A673 (cell line): ENCODE results near the gene KIF1A. TPM values are rescaled to one million over a fixed set of nuclear protein-coding genes. Genes with fewer than 3 reads are reported as not detected.

ENCODE experiments used
- BruUV-seq: library from RNA; stranded (reverse); fragments of 400-500 nt; replicated peaks from 2 replicates; lab custom pipeline; 2021; lab: Mats Ljungman, UMichigan
- CTCF ChIA-PET: fragments of 300-600 bp; sonication (Branson Sonifier 250); formaldehyde crosslinking; loops from one replicate; lab custom pipeline; 2022; ENCODE audit warnings: antibody characterized with exemption; lab: Charles Lee
- POLR2A ChIA-PET: fragments of 300-600 bp; sonication (Branson Sonifier 250); formaldehyde crosslinking; loops from one replicate; lab custom pipeline; 2022; ENCODE audit warnings: antibody characterized with exemption; ENCODE audit not compliant: low non-redundant PET; lab: Charles Lee
- DNase-seq: peaks from one replicate; pipeline ENCODE4 v3.0.0-alpha.2; 2015; ENCODE audit warnings: low spot score
- H3K27ac ChIP-seq: fragments of 200-600 bp; sonication (generic); 2 replicates; pipeline ENCODE4 v1.5.1; 2016; ENCODE audit warnings: mixed run types, low read depth, mild to moderate bottlenecking, mixed read lengths, antibody characterized with exemption, low read length; ENCODE audit not compliant: poor library complexity, severe bottlenecking
- H3K27me3 ChIP-seq: fragments of 200-600 bp; sonication (generic); replicated peaks from 2 replicates; pipeline ENCODE4 v1.6.1; 2017; ENCODE audit warnings: mixed run types, low read depth, mild to moderate bottlenecking, mixed read lengths, antibody characterized with exemption, low read length; ENCODE audit not compliant: insufficient read depth, poor library complexity
- H3K36me3 ChIP-seq: fragments of 200-600 bp; sonication (generic); 2 replicates; pipeline ENCODE4 v1.6.1; 2016; ENCODE audit warnings: mixed run types, mild to moderate bottlenecking, mixed read lengths, antibody characterized with exemption, low read length; ENCODE audit not compliant: insufficient read depth, poor library complexity, severe bottlenecking
- H3K4me1 ChIP-seq: fragments of 200-600 bp; sonication (generic); 2 replicates; pipeline ENCODE4 v1.6.1; 2017; ENCODE audit warnings: mixed run types, mild to moderate bottlenecking, mixed read lengths, antibody characterized with exemption, low read length; ENCODE audit not compliant: insufficient read depth, poor library complexity, severe bottlenecking
- H3K4me3 ChIP-seq: fragments of 200-600 bp; sonication (generic); 2 replicates; pipeline ENCODE4 v1.5.1; 2016; ENCODE audit warnings: low read depth, mixed run types, mild to moderate bottlenecking, mixed read lengths, low read length; ENCODE audit not compliant: poor library complexity, severe bottlenecking
- H3K9me3 ChIP-seq: fragments of 200-600 bp; sonication (generic); 2 replicates; pipeline ENCODE4 v1.6.1; 2016; ENCODE audit warnings: mixed run types, low read depth, mild to moderate bottlenecking, mixed read lengths, antibody characterized with exemption, low read length; ENCODE audit not compliant: poor library complexity, severe bottlenecking
- EZH2 ChIP-seq: fragments of 200-600 bp; sonication (generic); IDR thresholded peaks from 2 replicates; pipeline ENCODE4 v1.6.1; 2017; ENCODE audit warnings: borderline replicate concordance, low read depth, mild to moderate bottlenecking, mixed read lengths, antibody characterized with exemption, low read length; ENCODE audit not compliant: poor library complexity, severe bottlenecking
- intact Hi-C: fragments of 100-400 bp; cut with micrococcal nuclease; formaldehyde crosslinking; loops from one replicate; pipeline ENCODE4 v1.10.0; 2022; ENCODE audit not compliant: unreplicated experiment
- total RNA-seq: library from RNA; stranded (reverse); gene quantifications from 2 replicates; pipeline ENCODE4 v1.2.3, GENCODE V29; 2021
- TF ChIP-seq, protein P1 (sequence below): fragments of 300-800, 200-600 bp; sonication (generic); conservative IDR thresholded peaks from 2 replicates; pipeline ENCODE4 v1.5.1; 2017; ENCODE audit warnings: low read depth, mild to moderate bottlenecking, antibody characterized with exemption, low read length, moderate library complexity, mixed read lengths

The KIF1A gene
- total RNA-seq, 1 experiment from 2014 or later, result 330 TPM

DNA sequence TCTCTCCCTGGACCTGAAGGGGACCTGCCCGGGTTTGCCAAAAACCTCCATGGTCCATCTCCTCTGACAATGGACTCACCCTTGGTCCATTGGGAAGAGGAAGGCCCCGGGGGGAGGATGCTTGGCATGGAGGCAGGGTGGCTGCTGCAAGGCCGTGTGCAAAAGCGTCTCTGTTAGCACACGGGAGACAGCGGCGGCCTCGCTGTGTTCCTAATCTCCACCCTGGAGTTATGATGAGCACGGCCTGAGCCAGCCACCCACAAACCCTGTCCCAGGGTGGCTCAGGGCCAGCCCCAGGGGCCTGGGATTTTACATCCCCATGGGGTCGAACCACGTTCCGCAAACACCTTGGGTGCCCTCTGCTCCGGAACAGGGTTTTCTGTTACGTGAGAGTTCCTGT, 92.6 kb downstream of the KIF1A start:
- DNase-seq, result no peak
- H3K4me3 ChIP-seq, result no peak overlapping the region
- no peak overlapping the region for H3K27ac ChIP-seq
- peaks cover 29% of the 10 kb centered on the region for H3K36me3 ChIP-seq
- H3K9me3 ChIP-seq, result no peaks in the 10 kb centered on the region
- POLR2A ChIA-PET, result no interaction called here
- H3K27me3 ChIP-seq, result no peaks in the 10 kb centered on the region
- CTCF ChIA-PET, result no interaction called here
- H3K4me1 ChIP-seq, result no peaks in the 10 kb centered on the region
- no peak for TF ChIP-seq EZH2
- TF ChIP-seq, protein P1, sequence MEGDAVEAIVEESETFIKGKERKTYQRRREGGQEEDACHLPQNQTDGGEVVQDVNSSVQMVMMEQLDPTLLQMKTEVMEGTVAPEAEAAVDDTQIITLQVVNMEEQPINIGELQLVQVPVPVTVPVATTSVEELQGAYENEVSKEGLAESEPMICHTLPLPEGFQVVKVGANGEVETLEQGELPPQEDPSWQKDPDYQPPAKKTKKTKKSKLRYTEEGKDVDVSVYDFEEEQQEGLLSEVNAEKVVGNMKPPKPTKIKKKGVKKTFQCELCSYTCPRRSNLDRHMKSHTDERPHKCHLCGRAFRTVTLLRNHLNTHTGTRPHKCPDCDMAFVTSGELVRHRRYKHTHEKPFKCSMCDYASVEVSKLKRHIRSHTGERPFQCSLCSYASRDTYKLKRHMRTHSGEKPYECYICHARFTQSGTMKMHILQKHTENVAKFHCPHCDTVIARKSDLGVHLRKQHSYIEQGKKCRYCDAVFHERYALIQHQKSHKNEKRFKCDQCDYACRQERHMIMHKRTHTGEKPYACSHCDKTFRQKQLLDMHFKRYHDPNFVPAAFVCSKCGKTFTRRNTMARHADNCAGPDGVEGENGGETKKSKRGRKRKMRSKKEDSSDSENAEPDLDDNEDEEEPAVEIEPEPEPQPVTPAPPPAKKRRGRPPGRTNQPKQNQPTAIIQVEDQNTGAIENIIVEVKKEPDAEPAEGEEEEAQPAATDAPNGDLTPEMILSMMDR, result no peak
- BruUV-seq, result no TSS peak
- intact Hi-C loops, result no loop called here

DNA sequence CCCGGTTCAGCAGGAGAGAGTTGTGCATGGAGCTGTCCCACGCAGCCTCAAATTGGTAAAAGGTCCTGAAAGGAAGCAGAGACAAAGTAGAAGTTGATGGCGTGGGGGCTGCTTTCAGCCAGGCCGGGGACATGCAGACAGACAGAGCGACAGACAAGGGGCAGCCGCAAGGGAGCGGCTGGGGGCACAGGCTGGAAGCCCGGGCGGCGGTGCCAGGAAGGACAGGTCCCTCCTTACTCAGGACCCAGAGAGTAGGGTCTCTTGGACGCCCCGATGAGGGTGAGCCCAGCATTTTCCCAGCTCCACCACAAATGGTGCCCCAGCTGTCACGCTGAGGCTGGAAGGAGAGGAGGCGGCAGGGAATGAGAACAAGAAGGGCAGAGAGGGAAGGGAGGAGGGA, 93.1 kb downstream of the KIF1A start:
- TF ChIP-seq EZH2, result no peak
- TF ChIP-seq, protein P1, result no peak
- intact Hi-C loops, result no loop called here
- H3K27me3 ChIP-seq, result no peaks in the 10 kb centered on the region
- H3K27ac ChIP-seq, result no peak overlapping the region
- peaks cover 33% of the 10 kb centered on the region for H3K36me3 ChIP-seq
- no TSS peak for BruUV-seq
- H3K4me1 ChIP-seq, result no peaks in the 10 kb centered on the region
- H3K9me3 ChIP-seq, result no peaks in the 10 kb centered on the region
- CTCF ChIA-PET, result no interaction called here
- no peak overlapping the region for H3K4me3 ChIP-seq
- POLR2A ChIA-PET, result no interaction called here
- no peak for DNase-seq

DNA sequence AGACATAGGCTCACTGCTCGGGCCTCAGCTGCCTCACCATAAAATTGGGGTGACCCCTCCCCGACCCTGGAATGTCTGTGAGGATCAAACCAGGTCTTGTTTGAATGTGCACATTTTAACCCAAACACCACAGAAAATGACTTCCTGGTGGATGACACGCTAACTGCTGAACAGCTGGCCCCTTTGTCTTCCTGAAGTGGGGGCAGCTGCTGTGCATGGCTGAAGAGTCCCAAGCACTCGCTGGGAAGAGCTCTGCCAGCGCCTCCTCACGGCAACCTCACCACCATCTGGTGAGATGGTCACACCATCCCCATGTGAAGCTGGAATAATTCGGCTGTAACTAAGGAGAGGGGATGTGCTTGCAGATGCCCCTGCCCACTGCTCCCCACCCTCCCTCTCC, 94.3 kb downstream of the KIF1A start:
- H3K27ac ChIP-seq, result no peak overlapping the region
- H3K4me3 ChIP-seq, result no peak overlapping the region
- ChIA-PET POLR2A (no interaction called here), CTCF (no interaction called here)
- TF ChIP-seq EZH2, result no peak
- TF ChIP-seq, protein P1, result no peak
- no peaks in the 10 kb centered on the region for H3K4me1 ChIP-seq
- H3K9me3 ChIP-seq, result no peaks in the 10 kb centered on the region
- DNase-seq, result no peak
- intact Hi-C loops, result no loop called here
- BruUV-seq, result no TSS peak
- H3K36me3 ChIP-seq, result peaks cover 40% of the 10 kb centered on the region
- H3K27me3 ChIP-seq, result no peaks in the 10 kb centered on the region
